Stimulated activated naive CD8-positive, alpha-beta T cell treated with anti-CD3 and anti-CD28 coated beads, Interleukin-15, Interleukin-2, amounts not matched to agents 100 ng/mL and 50 ng/mL, for 24 hours (primary cell): ENCODE results near the gene KCNK7.

Experiments used
- H3K27ac Mint-ChIP-seq: one replicate; pipeline ENCODE4 v1.8.0; 2021; ENCODE audit warnings: mild to moderate bottlenecking, mixed read lengths
- H3K27me3 Mint-ChIP-seq: one replicate; pipeline ENCODE4 v1.8.0; 2021; ENCODE audit warnings: mixed read lengths
- H3K36me3 Mint-ChIP-seq: one replicate; pipeline ENCODE4 v1.8.0; 2021; ENCODE audit warnings: low read depth, mixed read lengths
- H3K4me1 Mint-ChIP-seq: one replicate; pipeline ENCODE4 v1.8.0; 2021; ENCODE audit warnings: low read depth, mixed read lengths
- H3K4me3 Mint-ChIP-seq: one replicate; pipeline ENCODE4 v1.8.0; 2021; ENCODE audit warnings: mild to moderate bottlenecking, mixed read lengths
- H3K9me3 Mint-ChIP-seq: one replicate; pipeline ENCODE4 v1.8.0; 2021; ENCODE audit warnings: mixed read lengths

KCNK7 gene

DNA sequence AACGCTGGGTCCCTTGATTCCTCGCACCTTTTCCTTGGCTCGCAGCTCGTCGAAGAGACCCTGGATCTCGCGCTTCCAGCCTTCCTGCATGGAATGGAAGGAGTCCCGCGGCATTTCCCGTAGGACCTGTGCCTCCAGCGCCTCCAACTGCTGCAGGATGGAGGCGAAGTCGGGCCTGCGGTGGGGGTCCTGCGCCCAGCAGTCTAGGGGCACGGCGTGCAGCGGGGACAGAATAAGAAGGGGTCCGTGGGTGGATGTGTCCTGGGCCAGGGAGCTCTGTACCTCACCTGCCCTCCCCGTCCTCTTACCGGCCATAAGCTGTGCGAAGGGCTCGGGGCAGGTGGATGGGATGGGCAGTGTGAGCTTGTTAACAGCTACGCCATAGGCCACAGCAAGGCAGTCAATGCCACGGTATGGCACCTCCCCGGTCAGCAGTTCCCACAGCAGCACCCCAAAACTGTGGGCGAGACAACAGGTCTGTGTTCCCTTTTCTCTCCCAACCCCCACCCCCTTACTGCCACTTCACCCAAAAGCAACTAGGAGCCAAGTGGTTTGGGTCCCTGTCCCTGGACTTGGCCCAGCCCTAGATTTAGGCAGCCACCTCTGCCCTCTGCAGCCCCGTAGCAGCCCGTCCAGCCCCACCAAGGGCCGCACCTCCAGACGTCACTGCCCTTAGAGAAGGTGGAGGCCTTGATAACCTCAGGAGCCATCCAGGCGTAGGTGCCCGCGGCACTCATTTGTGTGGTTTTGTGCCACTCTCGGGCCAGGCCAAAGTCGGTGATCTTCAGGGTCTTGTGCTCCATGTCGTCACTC is 12.2 kb upstream of the KCNK7 start:
- peaks cover 35% of the 10 kb centered on the region for H3K4me1 Mint-ChIP-seq
- H3K27ac Mint-ChIP-seq, result peak overlapping the region; percentile 45
- no peak overlapping the region for H3K4me3 Mint-ChIP-seq
- H3K36me3 Mint-ChIP-seq, result peaks cover 49% of the 10 kb centered on the region
- no peaks in the 10 kb centered on the region for H3K9me3 Mint-ChIP-seq
- no peaks in the 10 kb centered on the region for H3K27me3 Mint-ChIP-seq

- Mint-ChIP-seq H3K27me3 (no peaks in the 10 kb centered on the region), H3K4me3 (no peak overlapping the region), H3K27ac (no peak overlapping the region), H3K36me3 (peaks cover 43% of the 10 kb centered on the region), H3K9me3 (no peaks in the 10 kb centered on the region), H3K4me1 (peaks cover 27% of the 10 kb centered on the region)
These were observed 11.4 kb upstream of the KCNK7 start for GRCh38 chr11:65606876-65607613.

DNA sequence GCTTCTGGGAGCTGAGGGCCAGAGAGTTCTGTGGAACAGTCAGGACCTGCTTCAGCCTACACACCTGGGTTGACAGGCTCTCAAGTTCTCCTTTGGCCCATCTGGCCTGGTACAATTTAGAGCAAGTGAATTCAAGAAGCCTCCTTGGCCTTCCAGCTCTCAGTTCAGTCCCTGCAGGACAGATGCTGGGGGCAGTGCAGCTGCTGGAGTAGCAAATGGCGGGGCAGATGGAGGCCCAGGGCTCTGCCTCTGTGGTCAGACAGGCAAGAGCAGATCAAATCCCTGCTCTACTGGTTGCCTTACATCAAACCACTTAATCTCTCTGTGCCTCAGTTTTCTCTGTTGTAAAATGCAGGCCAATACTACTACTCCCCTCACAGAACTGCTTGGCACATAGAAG is 8.7 kb upstream of the KCNK7 start:
- no peaks in the 10 kb centered on the region for H3K9me3 Mint-ChIP-seq
- no peak overlapping the region for H3K4me3 Mint-ChIP-seq
- H3K36me3 Mint-ChIP-seq, result peaks cover 33% of the 10 kb centered on the region
- H3K27ac Mint-ChIP-seq, result no peak overlapping the region
- H3K4me1 Mint-ChIP-seq, result peaks cover 3% of the 10 kb centered on the region
- no peaks in the 10 kb centered on the region for H3K27me3 Mint-ChIP-seq

DNA sequence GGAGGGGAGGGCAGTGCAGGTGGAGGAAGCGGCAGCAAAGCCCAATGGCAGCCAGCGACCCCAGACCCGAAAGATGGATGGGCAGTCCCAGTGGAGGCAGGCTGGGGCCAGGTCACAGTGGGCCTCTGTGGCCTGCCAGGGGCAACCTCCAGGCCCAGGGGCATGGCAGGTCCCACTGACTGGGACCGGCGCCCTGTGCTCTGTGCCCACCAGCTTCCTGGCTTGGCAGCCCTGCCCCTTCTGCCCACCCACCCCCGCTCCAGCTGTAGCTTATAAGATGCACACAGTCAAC is 4.3 kb upstream of the KCNK7 start:
- Mint-ChIP-seq H3K36me3 (peaks cover 20% of the 10 kb centered on the region), H3K27me3 (no peaks in the 10 kb centered on the region), H3K9me3 (no peaks in the 10 kb centered on the region), H3K4me3 (no peak overlapping the region), H3K4me1 (peaks cover 5% of the 10 kb centered on the region), H3K27ac (no peak overlapping the region)

DNA sequence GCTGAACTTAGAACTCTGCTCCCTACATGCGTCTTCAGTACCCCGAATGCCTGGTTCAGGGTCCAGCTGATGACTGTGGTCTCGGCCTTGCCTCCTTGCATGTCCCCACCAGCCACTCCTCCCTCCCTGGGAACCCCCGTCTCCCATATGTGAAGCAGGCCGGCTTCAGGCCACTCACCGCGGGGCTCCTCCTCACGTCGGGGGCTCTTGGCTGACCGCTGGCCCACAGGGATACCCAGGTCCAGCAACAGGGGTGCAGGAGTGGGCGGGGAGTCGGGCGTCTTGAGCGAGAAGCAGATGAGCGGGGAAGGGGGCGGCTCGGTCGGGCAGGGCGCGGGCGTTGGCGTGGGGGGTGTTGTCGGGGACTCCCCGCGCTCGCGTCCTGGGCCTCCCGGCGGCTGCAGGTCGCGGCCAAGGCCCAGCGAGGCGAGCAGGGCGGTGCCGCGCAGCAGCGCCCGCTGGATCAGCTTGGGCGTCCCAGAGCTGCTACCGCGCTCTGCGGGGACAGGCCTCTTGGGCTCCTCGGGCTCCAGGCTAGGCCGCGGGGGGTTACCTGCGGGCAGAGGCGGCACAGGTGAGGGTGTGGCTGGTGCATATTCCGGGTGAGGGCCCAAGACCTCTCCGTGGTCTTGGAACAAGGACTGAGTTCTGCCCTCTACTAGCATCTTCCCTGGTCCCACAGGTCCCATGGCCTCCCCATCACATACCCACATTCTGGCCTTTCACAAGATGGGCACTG is 3.8 kb upstream of the KCNK7 start:
- peaks cover 5% of the 10 kb centered on the region for H3K4me1 Mint-ChIP-seq
- no peak overlapping the region for H3K4me3 Mint-ChIP-seq
- no peaks in the 10 kb centered on the region for H3K9me3 Mint-ChIP-seq
- no peaks in the 10 kb centered on the region for H3K27me3 Mint-ChIP-seq
- no peak overlapping the region for H3K27ac Mint-ChIP-seq
- peaks cover 20% of the 10 kb centered on the region for H3K36me3 Mint-ChIP-seq

- Mint-ChIP-seq H3K27ac (no peak overlapping the region), H3K4me1 (peaks cover 9% of the 10 kb centered on the region), H3K9me3 (no peaks in the 10 kb centered on the region), H3K27me3 (no peaks in the 10 kb centered on the region), H3K4me3 (no peak overlapping the region), H3K36me3 (peaks cover 13% of the 10 kb centered on the region)
These were observed 2.7 kb upstream of the KCNK7 start for GRCh38 chr11:65598258-65598699.

GRCh38 chr11:65596520-65596919 is 920 bp upstream of the KCNK7 start:
- H3K36me3 Mint-ChIP-seq, result peaks cover 9% of the 10 kb centered on the region

GRCh38 chr11:65595131-65595530 is 469 bp downstream of the KCNK7 start:
- H3K36me3 Mint-ChIP-seq, result peaks cover 14% of the 10 kb centered on the region
- H3K27ac Mint-ChIP-seq, result no peak overlapping the region
- no peak overlapping the region for H3K4me3 Mint-ChIP-seq
- peaks cover 14% of the 10 kb centered on the region for H3K4me1 Mint-ChIP-seq
- H3K27me3 Mint-ChIP-seq, result no peaks in the 10 kb centered on the region
- H3K9me3 Mint-ChIP-seq, result no peaks in the 10 kb centered on the region

More at GRCh38 chr11:65596520-65596919, 920 bp upstream of the KCNK7 start:
- Mint-ChIP-seq H3K4me3 (no peak overlapping the region), H3K4me1 (peaks cover 9% of the 10 kb centered on the region), H3K9me3 (no peaks in the 10 kb centered on the region), H3K27ac (no peak overlapping the region), H3K27me3 (no peaks in the 10 kb centered on the region)

DNA sequence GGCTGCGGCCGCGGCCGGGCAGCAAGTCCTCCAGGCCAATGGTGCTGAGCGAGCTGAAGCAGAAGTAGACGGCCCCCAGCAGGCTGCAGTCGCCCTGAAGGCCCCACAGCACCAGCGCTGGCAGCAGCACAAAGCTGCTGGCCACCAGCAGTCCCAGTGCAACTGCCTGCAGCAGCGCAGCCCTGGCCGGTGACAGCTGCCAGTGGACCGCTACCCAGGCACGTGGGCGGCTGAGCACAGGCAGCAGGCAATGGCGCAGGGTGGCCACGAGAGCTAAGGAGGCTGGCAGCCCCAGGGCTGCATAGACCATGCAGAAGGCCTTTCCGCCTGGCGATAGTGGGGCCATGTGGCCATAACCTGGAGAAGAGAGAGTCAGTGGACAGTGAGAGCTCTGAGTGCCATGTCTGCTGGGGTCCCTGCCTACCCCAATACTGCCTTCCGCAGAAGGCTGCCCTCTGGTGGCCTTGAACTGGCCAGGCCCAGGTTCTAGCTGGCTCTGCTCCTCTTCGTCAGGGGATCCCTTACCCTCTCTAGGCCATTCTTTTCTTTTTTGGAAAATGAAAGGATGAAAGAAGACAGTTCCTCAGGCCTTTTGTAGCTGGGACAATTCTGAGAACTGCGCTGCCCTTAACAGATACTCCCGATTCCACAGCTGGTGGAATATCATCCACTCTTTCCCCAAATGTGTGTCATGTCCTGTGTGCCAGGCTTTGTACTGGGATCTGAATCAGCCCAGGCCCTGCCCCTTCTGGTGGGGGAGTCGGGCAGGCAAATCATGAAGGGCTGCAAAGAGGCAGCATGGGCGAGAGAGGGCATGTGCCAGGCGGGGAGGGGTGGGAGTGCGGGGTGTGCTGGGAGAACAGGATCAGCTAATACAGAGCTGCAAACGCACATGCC is 1.8 kb downstream of the KCNK7 start:
- H3K4me1 Mint-ChIP-seq, result peaks cover 26% of the 10 kb centered on the region

GRCh38 chr11:65592858-65593517 is 2.6 kb downstream of the KCNK7 start:
- peaks cover 34% of the 10 kb centered on the region for H3K4me1 Mint-ChIP-seq
- H3K27me3 Mint-ChIP-seq, result no peaks in the 10 kb centered on the region
- H3K36me3 Mint-ChIP-seq, result peaks cover 13% of the 10 kb centered on the region
- no peak overlapping the region for H3K4me3 Mint-ChIP-seq
- H3K27ac Mint-ChIP-seq, result no peak overlapping the region
- no peaks in the 10 kb centered on the region for H3K9me3 Mint-ChIP-seq

More for the DNA sequence above, 1.8 kb downstream of the KCNK7 start:
- H3K9me3 Mint-ChIP-seq, result no peaks in the 10 kb centered on the region
- no peaks in the 10 kb centered on the region for H3K27me3 Mint-ChIP-seq
- H3K4me3 Mint-ChIP-seq, result no peak overlapping the region
- H3K27ac Mint-ChIP-seq, result peak overlapping the region; percentile 65
- H3K36me3 Mint-ChIP-seq, result peaks cover 10% of the 10 kb centered on the region

GRCh38 chr11:65591939-65592857 is 3.4 kb downstream of the KCNK7 start:
- peaks cover 9% of the 10 kb centered on the region for H3K36me3 Mint-ChIP-seq
- no peaks in the 10 kb centered on the region for H3K27me3 Mint-ChIP-seq
- H3K4me3 Mint-ChIP-seq, result no peak overlapping the region
- peaks cover 42% of the 10 kb centered on the region for H3K4me1 Mint-ChIP-seq
- H3K27ac Mint-ChIP-seq, result no peak overlapping the region
- H3K9me3 Mint-ChIP-seq, result no peaks in the 10 kb centered on the region

GRCh38 chr11:65590240-65590738 is 5.3 kb downstream of the KCNK7 start:
- Mint-ChIP-seq H3K4me1 (peaks cover 50% of the 10 kb centered on the region), H3K27me3 (no peaks in the 10 kb centered on the region), H3K36me3 (peaks cover 17% of the 10 kb centered on the region), H3K4me3 (no peak overlapping the region), H3K9me3 (no peaks in the 10 kb centered on the region), H3K27ac (no peak overlapping the region)
